ENCODE data around the gene LRRC7.
"Not testable (repeated sequence)": the region's sequence is repeated elsewhere in the genome, so short reads cannot be mapped to it uniquely, and the experiment has no call there.

The LRRC7 gene

DNA sequence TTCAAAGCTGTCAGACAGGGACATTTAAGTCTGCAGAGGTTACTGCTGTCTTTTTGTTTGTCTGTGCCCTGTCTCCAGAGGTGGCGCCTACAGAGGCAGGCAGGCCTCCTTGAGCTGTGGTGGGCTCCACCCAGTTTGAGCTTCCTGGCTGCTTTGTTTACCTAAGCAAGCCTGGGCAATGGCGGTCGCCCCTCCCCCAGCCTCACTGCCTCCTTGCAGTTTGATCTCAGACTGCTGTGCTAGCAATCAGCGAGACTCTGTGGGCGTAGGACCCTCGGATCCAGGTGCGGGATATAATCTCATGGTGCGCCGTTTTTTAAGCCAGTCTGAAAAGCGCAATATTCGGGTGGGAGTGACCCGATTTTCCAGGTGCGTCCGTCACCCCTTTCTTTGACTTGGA, 320.3 kb downstream of the LRRC7 start:
- not testable (repeated sequence) for DNase-seq (ENCODE audit: low read depth)

DNA sequence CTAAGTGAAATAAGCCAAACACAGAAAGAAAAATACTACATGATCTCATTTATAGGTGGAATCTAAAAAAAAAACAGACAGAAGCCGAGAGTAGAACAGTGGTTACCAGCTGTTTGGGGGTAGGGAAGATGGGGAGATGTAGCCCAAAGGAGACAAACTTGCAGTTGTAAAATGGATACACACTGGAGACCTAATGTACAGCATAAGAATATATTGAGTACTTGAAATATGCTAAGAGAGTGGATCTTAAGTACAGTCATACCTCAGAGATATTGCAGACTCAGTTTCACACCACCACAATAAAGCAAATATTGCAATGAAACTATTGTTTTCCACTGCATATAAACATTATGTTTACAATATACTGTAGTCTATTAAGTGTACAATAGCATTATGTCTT, 320.9 kb downstream of the LRRC7 start:
- DNase-seq (ENCODE audit: low read depth): no peak

DNA sequence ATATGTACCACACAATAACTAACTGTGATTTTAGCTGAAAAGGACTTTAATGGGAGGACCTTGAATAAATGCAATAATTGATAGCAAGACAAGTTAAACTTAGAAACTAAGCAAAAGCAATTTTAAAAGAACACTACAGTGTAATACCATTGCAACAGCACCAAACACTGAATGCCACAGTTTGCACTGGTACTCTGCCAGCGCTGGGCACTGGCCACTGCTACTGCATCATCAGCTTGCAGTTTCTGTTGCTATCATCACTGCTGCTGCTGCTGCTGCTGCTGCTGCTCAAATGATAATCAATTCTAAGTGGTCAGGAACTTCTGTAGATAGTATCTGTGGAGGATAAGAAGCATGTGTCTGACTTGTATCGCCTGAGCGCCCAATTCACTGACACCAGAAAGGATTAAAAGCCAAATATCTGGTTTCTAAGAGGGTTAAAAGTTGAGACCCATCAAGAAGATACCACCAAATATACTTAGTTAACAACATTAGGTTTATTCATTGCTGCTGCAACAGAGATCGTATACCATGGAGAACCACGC, 330.8 kb downstream of the LRRC7 start:
- no peak for DNase-seq (ENCODE audit: low read depth)

DNA sequence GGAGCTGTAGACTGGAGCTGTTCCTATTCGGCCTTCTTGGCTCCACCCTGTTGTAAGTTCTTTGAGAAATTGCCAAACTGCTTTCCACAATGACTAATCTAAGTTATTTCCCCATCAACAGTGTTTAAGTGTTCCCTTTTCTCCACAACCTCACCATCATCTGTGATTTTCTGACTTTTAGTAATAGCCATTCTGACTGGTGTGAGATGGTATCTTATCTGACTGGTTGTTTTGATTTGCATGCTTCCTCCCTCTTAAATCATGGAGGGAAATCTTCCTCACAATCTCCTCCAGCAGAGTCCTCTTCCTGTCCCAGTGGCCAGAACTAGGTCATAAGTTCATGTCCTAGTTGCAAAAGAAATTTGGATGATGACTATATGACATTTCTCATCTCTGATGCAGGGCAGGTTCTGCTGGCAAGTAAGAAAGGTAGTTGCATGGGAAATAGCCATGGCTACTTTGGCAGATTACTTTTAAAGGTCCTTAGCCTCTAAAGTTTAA, 343.6 kb downstream of the LRRC7 start:
- DNase-seq (ENCODE audit: low read depth): no peak

DNA sequence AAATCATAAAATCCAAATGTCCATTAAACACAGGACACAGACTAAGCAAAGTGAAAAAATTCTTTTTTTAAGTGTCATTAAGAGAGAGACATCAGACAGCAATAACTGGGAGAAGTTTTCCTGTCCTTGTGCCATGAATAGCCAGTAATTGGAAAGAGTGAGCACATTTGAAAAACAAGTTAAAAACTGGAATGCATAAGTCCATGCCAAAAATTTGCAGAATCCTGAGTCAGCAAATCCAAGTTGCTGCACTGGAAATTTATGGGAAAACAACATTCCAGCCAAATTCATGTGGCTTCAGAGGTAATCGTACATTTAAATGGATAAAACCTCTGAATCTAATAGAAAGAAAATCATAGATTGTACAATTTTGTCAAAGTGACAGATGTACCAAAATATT, 346.3 kb downstream of the LRRC7 start:
- DNase-seq (ENCODE audit: low read depth): no peak

DNA sequence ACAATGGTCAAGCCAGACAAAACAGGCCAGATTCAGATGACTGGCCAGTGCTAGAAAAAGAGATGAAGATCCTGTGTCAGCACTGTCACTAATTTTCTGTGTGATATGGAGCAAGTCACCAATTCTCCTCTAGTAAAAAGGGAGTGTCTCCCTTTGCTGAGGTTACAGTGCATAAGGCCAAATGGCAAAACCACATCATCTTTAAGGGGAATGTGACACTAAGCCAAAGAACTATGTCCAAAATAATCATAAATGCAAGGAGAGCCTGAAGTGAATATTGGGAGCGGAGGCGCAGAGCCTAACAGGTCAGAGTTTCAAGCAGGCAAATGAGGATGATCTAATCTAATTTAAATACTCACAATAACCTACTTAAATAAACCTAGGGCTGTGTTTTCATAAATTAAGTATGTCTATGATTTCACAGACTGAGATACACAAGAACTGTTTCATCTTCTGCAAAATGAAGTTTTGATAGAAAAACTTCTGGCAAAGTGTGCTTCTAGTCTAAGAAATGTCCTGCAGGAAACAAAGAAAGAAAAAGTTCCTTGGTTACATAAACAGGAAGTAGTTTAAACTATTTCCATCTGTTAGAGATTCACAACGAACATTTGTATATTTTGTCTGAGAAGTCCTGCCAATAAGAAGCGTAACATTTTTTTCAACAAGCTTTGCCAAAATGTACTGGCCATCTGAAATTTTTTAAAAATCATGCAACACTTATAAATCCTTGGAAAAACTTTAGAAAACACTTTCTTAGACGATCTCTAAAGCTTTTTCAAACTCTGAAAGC, 347.4 kb downstream of the LRRC7 start:
- DNase-seq (ENCODE audit: low read depth): no peak

DNA sequence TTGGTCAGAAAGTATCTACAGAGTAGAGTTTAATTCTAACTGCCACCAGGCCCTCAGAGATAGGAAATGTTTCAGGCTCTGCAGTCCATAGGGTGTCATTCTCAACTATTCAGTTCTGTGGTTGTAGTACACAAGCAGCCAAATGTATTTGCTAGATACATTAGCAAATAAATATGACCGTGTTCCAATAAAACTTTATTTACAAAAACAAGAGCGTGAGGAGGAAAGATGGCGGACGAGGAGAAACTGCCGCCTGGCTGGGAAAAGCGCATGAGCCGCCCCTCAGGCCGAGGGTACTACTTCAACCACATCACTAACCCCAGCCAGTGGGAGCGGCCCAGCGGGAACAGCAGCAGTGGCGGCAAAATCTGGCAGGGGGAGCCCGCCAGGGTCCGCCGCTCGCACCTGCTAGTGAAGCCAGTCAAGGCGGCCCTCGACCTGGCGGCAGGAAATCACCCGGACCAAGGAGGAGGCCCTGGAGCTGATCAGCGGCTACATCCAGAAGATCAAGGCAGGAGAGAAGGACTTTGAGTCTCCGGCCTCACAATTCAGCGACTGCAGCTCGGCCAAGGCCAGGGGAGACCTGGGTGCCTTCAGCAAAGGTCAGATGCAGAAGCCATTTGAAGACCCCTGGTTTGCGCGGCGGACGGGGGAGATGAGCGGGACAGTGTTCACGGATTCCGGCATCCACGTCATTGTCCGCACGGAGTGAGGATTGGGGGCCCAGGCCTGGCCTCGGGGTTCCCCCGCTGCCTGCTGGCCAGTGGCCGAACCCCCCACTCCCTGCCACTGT, 351.6 kb downstream of the LRRC7 start:
- no peak for DNase-seq (ENCODE audit: low read depth)

DNA sequence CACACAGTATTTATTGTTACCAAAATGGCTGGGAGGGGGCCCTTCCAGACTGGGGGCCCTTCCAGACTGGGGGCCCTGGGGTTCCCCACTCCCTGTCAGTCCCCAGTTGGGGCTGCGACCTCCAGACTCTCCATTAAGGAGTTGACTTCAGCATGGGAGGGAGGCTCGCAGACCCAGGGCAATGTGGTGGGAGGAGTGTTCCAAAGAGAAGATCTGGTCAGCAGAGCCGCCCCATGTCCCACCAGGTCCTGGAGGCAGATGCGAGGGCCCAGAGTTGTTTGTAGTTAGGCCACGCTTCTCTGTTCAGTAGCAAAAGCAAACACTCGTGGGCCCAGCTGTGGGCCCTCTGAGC, 352.2 kb downstream of the LRRC7 start:
- no peak for DNase-seq (ENCODE audit: low read depth)

DNA sequence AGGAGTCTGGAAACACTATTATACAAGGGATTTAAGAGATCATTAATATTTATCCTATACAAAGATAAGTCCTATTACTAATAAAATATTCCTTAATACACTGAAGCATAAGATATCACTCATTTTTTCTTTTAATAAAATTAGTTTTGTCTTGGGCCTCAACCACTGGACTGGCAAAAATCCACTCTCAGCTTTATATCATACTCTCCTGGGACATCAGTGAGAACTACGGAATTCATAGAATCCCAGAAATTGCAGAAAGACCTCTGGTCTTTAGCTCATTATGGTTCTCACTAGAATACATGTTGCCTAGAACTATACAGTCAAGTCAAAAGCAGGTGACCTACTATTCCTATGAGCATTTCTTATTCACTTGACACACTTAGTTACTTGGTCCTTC, 352.7 kb downstream of the LRRC7 start:
- no peak for DNase-seq (ENCODE audit: low read depth)

DNA sequence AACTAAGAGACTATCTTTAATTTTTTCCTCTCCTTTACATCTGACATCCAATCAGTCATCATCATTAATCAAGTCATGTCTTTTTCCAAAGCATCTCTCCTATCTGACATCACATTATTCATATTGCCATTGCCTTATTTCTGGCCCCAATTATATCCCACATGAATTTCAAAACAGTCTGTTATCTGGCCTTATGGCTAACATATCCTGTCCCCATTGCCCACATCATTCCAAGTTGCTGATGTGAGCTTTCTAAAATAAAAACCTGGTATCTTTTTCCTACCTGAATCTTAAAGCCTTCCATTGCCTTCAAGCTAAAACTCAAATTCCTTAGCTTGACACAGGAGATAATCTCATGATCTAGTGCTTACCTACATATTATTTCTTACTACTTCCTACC, 353.8 kb downstream of the LRRC7 start:
- no peak for DNase-seq (ENCODE audit: low read depth)

DNA sequence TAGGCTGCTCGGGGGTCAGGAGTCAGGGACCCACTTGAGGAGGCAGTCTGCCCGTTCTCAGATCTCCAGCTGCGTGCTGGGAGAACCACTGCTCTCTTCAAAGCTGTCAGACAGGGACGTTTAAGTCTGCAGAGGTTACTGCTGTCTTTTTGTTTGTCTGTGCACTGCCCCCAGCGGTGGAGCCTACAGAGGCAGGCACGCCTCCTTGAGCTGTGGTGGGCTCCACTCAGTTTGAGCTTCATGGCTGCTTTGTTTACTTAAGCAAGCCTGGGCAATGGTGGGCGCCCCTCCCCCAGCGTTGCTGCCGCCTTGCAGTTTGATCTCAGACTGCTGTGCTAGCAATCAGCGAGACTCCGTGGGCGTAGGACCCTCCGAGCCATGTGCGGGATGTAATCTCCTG, 360.5 kb downstream of the LRRC7 start:
- not testable (repeated sequence) for DNase-seq (ENCODE audit: low read depth)

DNA sequence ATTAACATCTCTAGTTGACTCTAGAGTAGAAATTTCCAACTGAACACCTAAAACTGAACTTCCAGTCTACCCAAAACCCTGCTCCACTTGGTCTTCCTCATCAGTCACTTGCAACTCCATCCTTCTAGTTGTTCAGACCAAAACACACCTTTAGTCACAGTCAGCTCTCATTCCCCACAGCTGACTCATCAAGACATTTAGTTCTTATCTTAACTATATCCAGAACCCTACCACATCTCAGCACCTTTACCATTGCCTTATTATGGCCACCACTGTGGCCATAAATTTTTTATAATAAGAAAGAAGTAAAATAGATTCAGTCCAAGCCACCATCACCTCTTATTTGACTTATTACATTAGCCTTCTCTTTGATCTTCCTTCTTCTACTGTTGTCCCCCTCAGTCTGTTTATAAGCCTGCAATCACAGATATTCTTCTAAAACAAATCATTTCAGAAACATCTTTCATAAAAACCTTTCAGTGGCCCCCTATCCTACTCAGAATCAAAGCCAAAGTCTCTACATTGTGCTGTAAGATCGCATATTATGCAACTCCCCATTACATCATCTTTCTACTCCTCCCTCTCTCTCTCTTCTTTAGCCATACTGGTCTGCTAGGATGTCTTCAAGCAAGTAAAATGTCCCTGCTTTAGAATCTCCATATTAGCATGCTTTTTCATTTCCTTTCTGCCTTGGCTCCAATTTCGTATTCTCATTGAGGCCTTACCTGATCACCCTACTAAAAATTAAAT, 361.8 kb downstream of the LRRC7 start:
- no peak for DNase-seq (ENCODE audit: low read depth)

DNA sequence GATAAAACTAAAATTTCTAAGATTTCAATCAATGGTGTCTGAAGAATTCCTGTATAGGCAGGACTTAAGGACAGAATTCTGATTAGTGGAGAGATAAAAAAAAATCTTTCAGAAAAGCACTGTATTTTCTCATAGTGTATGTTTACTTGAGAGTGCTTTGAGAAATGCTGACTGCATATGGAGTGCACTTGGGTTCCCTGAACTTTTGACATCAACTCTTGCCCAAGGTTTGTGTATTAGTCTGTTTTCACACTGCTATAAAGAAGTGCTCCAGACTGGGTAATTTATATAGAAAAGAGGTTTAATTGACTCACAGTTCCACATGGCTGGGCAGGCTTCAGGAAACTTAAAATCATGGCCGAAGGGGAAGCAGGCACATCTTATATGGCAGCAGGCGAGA, 362.7 kb downstream of the LRRC7 start:
- no peak for DNase-seq (ENCODE audit: low read depth)

DNA sequence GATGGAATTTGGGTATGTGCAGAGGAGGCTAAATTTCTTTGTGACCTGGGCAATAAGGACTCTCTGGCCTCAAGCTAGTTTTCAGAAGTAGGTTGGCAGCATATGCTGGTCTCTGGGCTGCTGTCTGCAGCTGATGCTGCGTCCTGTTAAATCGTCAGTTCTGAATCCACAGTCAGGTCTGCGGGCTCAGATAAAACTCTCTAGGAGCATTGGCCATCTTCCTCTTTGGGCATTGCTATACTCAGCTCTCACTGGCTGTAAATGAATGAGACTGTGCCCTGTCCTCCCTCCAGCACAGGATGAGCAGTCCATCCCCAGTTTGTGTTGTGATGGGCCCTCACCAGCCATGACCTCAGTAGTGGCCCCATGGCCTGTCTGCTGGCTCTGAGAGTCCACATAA, 365.0 kb downstream of the LRRC7 start:
- DNase-seq (ENCODE audit: low read depth): no peak

DNA sequence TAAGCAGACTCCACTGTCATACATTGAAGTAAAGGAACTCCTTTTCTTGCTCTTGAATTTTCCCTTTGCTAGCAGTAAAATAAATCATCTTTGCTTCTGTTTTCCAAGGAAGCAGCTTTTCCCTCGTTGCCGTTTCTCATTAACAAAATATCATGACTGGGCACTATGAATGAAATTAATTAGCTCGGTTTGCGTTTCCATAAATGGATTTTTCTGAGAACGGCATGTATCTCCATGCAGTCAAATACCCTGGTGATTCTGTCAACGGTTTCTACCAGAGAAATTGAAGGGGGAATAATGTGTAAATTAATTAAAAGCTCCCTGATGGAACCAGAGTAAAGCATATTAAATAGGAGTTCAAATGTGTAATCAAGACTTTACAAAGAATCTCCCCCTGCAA, 372.5 kb downstream of the LRRC7 start:
- DNase-seq (ENCODE audit: low read depth): no peak

DNA sequence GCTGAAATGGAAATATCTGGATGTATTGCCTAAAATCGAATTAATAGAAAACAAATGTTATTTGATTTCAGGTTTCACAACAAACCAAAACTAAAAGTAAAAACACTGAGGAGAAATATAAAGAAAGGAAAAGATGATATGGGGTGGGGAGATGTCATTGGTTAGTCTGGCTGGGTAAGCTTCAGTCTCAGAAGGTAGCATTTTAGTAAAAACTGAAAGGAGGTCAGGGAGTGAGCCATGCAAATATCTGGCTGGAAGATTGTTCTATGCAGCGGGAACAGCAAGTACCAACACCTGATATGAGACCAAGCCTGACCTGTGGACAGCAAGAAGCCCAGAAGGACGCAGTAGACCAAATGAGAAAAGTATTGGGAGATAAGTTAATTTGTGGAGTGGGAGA, 373.1 kb downstream of the LRRC7 start:
- DNase-seq (ENCODE audit: low read depth): no peak

DNA sequence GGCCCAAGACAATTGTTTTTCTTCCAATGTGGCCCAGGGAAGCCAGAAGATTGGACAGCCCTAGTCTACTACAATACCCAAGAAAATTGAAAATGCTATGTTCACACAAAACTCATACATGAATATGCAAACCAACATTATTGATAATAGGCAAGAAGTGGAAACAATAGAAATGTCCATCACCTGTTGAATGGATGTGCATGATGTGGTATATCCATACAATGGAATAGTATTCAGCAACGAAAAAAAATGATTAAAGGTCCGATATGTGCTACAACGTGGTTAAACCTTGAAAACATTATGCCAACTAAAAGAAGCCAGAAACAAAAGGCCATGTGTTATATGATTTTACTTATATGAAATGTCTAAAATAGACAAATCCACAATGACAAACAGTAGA, 375.3 kb downstream of the LRRC7 start:
- DNase-seq (ENCODE audit: low read depth): no peak

DNA sequence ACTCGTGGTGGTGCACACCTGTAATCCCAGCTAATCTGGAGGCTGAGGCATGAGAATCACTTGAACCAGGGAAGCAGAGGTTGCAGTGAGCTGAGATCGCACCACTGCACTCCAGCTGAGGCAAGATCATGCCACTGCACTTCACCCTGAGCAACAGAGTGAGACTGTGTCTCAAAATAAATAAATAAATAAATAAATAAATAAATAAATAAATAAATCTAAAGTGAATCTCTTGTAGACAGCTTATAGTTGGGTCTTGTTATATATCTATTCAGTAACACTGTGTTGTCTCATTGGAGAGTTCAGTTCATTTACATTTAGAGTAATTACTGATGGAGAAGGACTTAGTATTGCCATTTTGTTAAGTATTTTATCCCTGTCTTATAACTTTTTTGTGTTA, 379.2 kb downstream of the LRRC7 start:
- DNase-seq (ENCODE audit: low read depth): no peak

DNA sequence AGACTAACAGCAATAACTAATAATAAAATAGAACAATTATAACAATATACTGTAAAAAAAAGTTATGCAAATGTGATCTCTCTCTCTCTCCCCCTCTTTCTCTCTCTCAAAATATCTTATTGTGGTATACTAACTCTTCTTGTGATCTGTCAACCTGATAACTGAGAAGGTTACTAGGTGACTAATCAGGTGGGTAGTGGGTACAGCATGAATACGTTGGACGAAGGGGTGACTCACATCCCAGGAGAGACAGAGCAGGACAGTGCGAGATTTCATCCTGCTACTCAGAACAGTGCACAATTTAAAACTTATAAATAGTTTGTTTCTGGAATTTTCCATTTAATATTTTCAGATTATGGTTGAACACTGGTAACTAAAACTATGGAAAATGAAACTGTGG, 380.1 kb downstream of the LRRC7 start:
- DNase-seq (ENCODE audit: low read depth): no peak

DNA sequence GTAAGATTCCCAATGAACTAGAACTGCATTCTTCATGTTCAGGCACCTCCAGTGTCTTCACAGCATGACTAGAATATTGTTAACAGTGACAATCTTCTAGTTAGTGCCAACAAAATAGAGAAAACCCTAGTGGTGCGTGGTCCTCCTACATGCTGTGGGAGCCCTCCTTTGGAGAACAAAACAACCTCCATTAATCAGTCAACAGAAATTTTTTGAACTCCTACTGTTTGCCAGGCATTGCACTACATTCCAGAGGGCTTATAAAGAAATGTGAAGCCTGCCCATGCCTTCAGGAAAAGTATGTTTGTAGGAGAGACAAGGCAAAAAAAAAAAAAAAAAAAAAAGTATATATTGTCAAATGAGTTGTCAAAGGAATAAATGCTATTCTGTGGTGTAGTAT, 385.0 kb downstream of the LRRC7 start:
- DNase-seq (ENCODE audit: low read depth): no peak

DNA sequence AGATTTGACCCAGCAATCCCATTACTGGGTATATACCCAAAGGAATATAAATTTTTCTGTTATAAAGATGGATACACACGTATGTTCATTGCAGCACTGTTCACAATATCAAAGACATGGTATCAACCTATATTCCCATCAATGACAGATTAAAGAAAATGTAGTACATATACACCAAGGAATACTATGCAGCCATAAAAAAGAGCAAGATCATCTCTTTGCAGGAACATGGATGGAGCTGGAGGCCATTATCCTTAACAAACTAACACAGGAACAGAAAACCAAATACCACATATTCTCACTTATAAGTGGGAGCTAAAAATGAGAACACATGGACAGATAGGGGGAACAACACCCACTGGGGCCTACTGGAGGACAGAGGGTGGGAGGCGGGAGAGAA, 394.7 kb downstream of the LRRC7 start:
- not testable (repeated sequence) for DNase-seq (ENCODE audit: low read depth)

DNA sequence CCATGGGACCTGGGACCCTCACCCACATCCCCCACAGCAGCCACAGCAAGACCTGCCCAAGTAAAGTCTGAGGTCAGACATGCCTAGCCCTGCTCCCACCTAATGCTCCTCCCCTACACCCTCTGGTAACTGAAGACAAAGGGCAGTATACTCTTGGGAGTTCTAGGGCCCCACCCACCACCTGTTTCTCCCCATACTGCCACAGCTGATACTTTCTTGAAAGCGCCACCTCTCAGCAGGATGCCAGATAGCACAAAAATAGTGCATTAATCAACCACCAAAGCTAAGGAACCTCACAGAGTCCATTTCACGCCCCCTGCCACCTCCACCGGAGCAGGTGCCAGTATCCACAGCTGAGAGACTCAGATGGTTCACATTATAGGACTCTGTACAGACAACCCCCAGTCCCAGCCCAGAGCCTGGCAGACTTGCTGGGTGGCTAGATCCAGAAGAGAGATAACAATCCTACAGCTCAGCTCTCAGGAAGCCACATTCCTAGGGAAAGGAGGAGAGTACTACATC, 399.6 kb downstream of the LRRC7 start:
- no peak for DNase-seq (ENCODE audit: low read depth)

All from activated T-cell treated with anti-CD3 and anti-CD28 coated beads for 24 hours (primary cell).